ENCODE results near the gene GRIP1. TPM values are rescaled to one million over a fixed set of nuclear protein-coding genes. Genes with fewer than 3 reads are reported as not detected.

GRIP1 gene
- total RNA-seq, 8 experiments from 2014 or later, result 4.3 to 81.3 (median 48.7) TPM; not detected in 1

- ATAC-seq (replicated peaks in 6 of 8), result peak; percentile 94 to 98 (median 97)
- Histone ChIP-seq H3K27ac (peak within 1 kb of the TSS in 1 of 2 donors; percentile 37), H3K4me1 (replicated peaks in 1 of 2) (peaks cover 5% of the 10 kb centered on the region in 2 donors), H3K4me3 (peak within 1 kb of the TSS; percentile 45 to 97 (median 71))
- in situ Hi-C loops (cut with MboI; ENCODE audit: low pct_unique_long_range_greater_than_20kb in 2 of 9, low sequenced_read_pairs in 9 of 9, unreplicated experiment in 9 of 9), result no loop called here
- WGBS, 10 experiments, result 0 to 4% (median 0%) methylated on average over 1 to 18 of the region's 45 CpGs; no CpG with 5 or more reads in 1 of the 10 experiments
These were observed 376.7 kb downstream of the GRIP1 start, which contains the start of gene HELB for GRCh38 chr12:66301944-66302826. Gene HELB, plus strand, starts transcription at chr12:66302493. Its CDS starts 111 bp downstream, at chr12:66302604.

- WGBS, 10 experiments, result 27 to 100% (median 79%) methylated on average over 1 to 3 of the region's 3 CpGs
- no peak for ATAC-seq (replicated peaks in 6 of 8)
- in situ Hi-C loops (cut with MboI; ENCODE audit: low pct_unique_long_range_greater_than_20kb in 2 of 9, low sequenced_read_pairs in 9 of 9, unreplicated experiment in 9 of 9), result no loop called here
- no peak overlapping the region for H3K4me3 ChIP-seq
- no peaks in the 10 kb centered on the region for H3K4me1 ChIP-seq (replicated peaks in 1 of 2)
- no peak overlapping the region for H3K27ac ChIP-seq
These were observed 381.0 kb downstream of the GRIP1 start for GRCh38 chr12:66297923-66298322.

All from motor neuron (in vitro differentiated cells).